GM12873 (cell line): ENCODE measurements around the gene C4B.
"Not testable (repeated sequence)": the region's sequence is repeated elsewhere in the genome, so short reads cannot be mapped to it uniquely, and the experiment has no call there.

Experiments
- TF ChIP-seq, protein P1 (sequence below): IDR thresholded peaks from 2 replicates; pipeline ENCODE4 v1.5.1; 2012; ENCODE audit warnings: low read depth, mild to moderate bottlenecking, moderate library complexity, low read length, control low read depth; ENCODE audit not compliant: insufficient read depth; ENCODE audit errors: missing control alignments

The C4B gene

GRCh38 chr6:32014547-32014946, at the start of gene C4B:
Gene C4B (plus strand): TSS chr6:32014795. CDS start chr6:32014846, 51 bp downstream.
- TF ChIP-seq, protein P1, sequence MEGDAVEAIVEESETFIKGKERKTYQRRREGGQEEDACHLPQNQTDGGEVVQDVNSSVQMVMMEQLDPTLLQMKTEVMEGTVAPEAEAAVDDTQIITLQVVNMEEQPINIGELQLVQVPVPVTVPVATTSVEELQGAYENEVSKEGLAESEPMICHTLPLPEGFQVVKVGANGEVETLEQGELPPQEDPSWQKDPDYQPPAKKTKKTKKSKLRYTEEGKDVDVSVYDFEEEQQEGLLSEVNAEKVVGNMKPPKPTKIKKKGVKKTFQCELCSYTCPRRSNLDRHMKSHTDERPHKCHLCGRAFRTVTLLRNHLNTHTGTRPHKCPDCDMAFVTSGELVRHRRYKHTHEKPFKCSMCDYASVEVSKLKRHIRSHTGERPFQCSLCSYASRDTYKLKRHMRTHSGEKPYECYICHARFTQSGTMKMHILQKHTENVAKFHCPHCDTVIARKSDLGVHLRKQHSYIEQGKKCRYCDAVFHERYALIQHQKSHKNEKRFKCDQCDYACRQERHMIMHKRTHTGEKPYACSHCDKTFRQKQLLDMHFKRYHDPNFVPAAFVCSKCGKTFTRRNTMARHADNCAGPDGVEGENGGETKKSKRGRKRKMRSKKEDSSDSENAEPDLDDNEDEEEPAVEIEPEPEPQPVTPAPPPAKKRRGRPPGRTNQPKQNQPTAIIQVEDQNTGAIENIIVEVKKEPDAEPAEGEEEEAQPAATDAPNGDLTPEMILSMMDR = not testable (repeated sequence)

DNA sequence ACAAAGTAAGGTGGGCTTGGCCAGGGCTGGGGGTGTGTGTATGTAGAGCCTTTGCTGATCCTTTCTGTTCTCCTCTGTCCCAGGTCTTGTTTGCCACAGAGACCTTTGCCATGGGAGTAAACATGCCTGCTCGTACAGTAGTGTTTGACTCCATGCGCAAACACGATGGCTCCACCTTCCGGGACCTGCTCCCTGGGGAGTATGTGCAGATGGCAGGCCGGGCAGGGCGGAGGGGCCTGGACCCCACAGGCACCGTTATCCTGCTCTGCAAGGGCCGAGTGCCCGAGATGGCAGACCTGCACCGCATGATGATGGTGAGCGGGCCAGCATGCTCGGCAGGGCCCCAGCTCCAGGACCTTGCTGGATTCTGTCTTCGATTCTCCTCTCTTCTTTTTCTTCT, 48.9 kb upstream of the C4B start:
- TF ChIP-seq, protein P1 = no peak

GRCh38 chr6:31966506-31966905, 48.1 kb upstream of the C4B start:
- TF ChIP-seq, protein P1 = no peak

- TF ChIP-seq, protein P1 = no peak
Observed at GRCh38 chr6:31966997-31967925, 47.3 kb upstream of the C4B start.

- TF ChIP-seq, protein P1 = no peak
Observed at GRCh38 chr6:31967926-31968320, 46.7 kb upstream of the C4B start.

DNA sequence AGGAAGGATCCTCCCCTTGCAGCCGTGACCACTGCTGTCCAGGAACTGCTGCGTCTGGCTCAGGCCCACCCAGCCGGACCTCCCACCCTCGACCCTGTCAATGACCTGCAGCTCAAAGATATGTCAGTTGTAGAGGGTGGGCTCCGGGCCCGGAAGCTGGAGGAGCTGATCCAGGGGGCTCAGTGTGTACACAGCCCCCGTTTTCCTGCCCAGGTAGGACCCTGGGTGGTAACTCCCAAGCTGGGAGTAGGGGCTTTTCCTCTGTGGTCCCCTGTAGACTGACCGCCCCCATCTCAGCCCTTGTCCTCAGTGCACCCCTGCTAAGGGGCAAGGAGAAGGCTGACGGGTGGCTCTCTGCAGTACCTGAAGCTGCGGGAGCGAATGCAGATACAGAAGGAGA, 46.3 kb upstream of the C4B start:
- TF ChIP-seq, protein P1 = no peak

GRCh38 chr6:31968791-31969711, 45.5 kb upstream of the C4B start:
- TF ChIP-seq, protein P1 = no peak
